H1 (cell line): Measurements from ENCODE around the gene CXXC5.

Source experiments
- BRCA1 ChIP-seq: IDR thresholded peaks from 2 replicates; pipeline ENCODE4 v1.6.1; 2012; ENCODE audit warnings: low read depth, low read length, improper control_type of control experiment
- CHD1 ChIP-seq: IDR thresholded peaks from 2 replicates; pipeline ENCODE4 v1.6.1; 2012; ENCODE audit warnings: low read depth, low read length, improper control_type of control experiment
- EP300 ChIP-seq, 2 experiments: IDR thresholded peaks; 1 replicate in 1 of 2; 2 replicates in 1 of 2; pipeline ENCODE4 v1.6.1; 2011 to 2012; ENCODE audit warnings: low read depth in 2 of 2, low read length in 2 of 2, mild to moderate bottlenecking in 2 of 2, borderline replicate concordance in 1 of 2, inconsistent platforms in 1 of 2, moderate library complexity in 1 of 2
- EZH2 ChIP-seq: fragments of 200-600 bp; sonication (generic); IDR thresholded peaks from 2 replicates; pipeline ENCODE4 v1.7.1; 2012; ENCODE audit warnings: low read depth, mild to moderate bottlenecking, moderate library complexity, low read length, inconsistent platforms; ENCODE audit not compliant: severe bottlenecking
- GABPA ChIP-seq: IDR thresholded peaks from 2 replicates; pipeline ENCODE4 v1.6.1; 2011; ENCODE audit warnings: mild to moderate bottlenecking, low read length, moderate library complexity, borderline replicate concordance; ENCODE audit not compliant: insufficient read depth
- JUND ChIP-seq: IDR thresholded peaks from 2 replicates; pipeline ENCODE4 v1.6.1; 2011; ENCODE audit warnings: mild to moderate bottlenecking, improper control_type of control experiment, low read length
- POLR2A ChIP-seq, 2 experiments: IDR thresholded peaks; 1 replicate in 1 of 2; 2 replicates in 1 of 2; pipeline ENCODE4 v1.6.1; 2011; ENCODE audit warnings: low read depth in 2 of 2, low read length in 2 of 2, mild to moderate bottlenecking in 2 of 2; ENCODE audit errors: control extremely low read depth in 1 of 2
- SIN3A ChIP-seq, 2 experiments: IDR thresholded peaks in 1 of 2; conservative IDR thresholded peaks in 1 of 2; 2 replicates each; pipeline ENCODE4 v1.6.1; 2011 to 2012; ENCODE audit warnings: low read length in 2 of 2, improper control_type of control experiment in 1 of 2, low read depth in 1 of 2, mild to moderate bottlenecking in 1 of 2
- SP1 ChIP-seq: IDR thresholded peaks from 2 replicates; pipeline ENCODE4 v1.6.1; 2011; ENCODE audit warnings: low read depth, low read length
- SRF ChIP-seq: IDR thresholded peaks from 2 replicates; pipeline ENCODE4 v1.6.1; 2011; ENCODE audit warnings: mild to moderate bottlenecking, low read depth, low read length, moderate library complexity
- TEAD4 ChIP-seq: IDR thresholded peaks from 2 replicates; pipeline ENCODE4 v1.6.1; 2012; ENCODE audit warnings: low read depth, low read length, inconsistent platforms, mixed read lengths
- ZNF274 ChIP-seq: IDR thresholded peaks from 2 replicates; pipeline ENCODE4 v1.7.0; 2012; ENCODE audit warnings: low read length, borderline replicate concordance; ENCODE audit errors: extremely low read depth
- TF ChIP-seq, protein P1 (sequence below), 3 experiments: IDR thresholded peaks; 1 replicate in 2 of 3; 2 replicates in 1 of 3; pipeline versions ENCODE4 v1.5.1 to v1.6.1; 2011; ENCODE audit warnings: low read length in 3 of 3, mild to moderate bottlenecking in 3 of 3, inconsistent platforms in 2 of 3, low read depth in 1 of 3, moderate library complexity in 1 of 3; ENCODE audit not compliant: insufficient read depth in 1 of 3; ENCODE audit errors: control extremely low read depth in 1 of 3
- TF ChIP-seq, protein P2 (sequence below): IDR thresholded peaks from 2 replicates; pipeline ENCODE4 v1.6.1; 2011; ENCODE audit warnings: low read length, improper control_type of control experiment

DNA sequence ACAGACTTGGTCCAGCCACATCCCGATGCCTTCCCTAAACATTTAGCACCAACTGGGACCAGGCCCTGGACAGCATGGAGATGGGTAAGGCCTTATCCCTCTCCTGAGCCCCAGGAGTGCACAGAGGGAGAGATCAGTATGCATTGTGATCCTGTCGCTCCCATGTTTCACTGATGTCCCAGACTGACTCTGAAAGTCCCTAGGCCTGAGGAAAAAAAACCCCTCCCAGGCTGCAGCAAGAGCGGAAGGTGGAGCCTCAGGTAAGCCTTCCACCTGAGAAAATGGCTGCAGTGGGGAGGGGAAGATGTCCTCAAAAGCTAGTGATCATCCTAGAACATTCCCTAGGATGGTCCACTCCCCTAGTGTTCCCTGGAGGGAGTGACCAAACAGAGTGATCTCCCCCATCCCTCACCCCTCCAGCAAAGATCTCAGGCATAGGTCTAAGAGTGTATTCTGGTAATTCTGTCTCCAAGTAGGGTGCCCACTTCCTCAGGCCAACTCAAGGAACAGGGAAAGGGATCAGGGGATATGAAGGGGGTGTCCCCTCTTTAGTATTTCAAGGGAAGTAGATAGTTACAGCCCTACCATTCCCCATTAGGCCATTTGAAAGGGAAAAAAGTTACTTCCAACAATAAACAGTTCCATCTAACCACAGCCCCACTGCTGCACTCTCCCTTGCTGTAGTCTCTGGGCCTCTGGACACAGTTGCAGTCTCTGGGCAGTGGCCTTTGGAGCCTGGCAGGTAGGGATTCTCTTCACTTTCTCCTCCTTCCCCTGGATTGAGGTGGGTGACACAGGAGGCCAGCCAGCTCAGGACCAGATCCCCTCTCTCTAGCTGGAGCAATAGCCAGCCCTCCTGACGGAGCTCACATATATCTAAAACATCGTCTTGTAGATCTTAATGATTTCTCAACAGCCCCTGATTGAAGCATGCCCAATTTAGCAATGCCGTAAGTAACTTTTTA is 6.8 kb upstream of the CXXC5 start:
- TF ChIP-seq SP1: no peak
- TF ChIP-seq EP300 (IDR thresholded peaks at IDR 0.05; ENCODE audit: borderline replicate concordance in 1 of 2, low read depth in 2 of 2, low read length in 2 of 2): no peak
- TF ChIP-seq, protein P1, sequence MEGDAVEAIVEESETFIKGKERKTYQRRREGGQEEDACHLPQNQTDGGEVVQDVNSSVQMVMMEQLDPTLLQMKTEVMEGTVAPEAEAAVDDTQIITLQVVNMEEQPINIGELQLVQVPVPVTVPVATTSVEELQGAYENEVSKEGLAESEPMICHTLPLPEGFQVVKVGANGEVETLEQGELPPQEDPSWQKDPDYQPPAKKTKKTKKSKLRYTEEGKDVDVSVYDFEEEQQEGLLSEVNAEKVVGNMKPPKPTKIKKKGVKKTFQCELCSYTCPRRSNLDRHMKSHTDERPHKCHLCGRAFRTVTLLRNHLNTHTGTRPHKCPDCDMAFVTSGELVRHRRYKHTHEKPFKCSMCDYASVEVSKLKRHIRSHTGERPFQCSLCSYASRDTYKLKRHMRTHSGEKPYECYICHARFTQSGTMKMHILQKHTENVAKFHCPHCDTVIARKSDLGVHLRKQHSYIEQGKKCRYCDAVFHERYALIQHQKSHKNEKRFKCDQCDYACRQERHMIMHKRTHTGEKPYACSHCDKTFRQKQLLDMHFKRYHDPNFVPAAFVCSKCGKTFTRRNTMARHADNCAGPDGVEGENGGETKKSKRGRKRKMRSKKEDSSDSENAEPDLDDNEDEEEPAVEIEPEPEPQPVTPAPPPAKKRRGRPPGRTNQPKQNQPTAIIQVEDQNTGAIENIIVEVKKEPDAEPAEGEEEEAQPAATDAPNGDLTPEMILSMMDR (IDR thresholded peaks at IDR 0.05; ENCODE audit: control extremely low read depth in 1 of 3, insufficient read depth in 1 of 3, low read depth in 1 of 3, low read length in 3 of 3): no peak
- TF ChIP-seq TEAD4: no peak
- no peak for TF ChIP-seq EZH2
- TF ChIP-seq, protein P2, sequence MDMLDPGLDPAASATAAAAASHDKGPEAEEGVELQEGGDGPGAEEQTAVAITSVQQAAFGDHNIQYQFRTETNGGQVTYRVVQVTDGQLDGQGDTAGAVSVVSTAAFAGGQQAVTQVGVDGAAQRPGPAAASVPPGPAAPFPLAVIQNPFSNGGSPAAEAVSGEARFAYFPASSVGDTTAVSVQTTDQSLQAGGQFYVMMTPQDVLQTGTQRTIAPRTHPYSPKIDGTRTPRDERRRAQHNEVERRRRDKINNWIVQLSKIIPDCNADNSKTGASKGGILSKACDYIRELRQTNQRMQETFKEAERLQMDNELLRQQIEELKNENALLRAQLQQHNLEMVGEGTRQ: no peak
- TF ChIP-seq SRF: no peak
- TF ChIP-seq GABPA: no peak
- no peak for TF ChIP-seq POLR2A (IDR thresholded peaks at IDR 0.05; ENCODE audit: control extremely low read depth in 1 of 2, low read depth in 2 of 2, low read length in 2 of 2)
- TF ChIP-seq SIN3A (conservative IDR thresholded peaks at IDR 0.05 in 1 of 2, IDR thresholded peaks at IDR 0.05 in 1 of 2; ENCODE audit: low read depth in 1 of 2, low read length in 2 of 2): no peak
- TF ChIP-seq JUND: no peak
- TF ChIP-seq ZNF274: no peak
- no peak for TF ChIP-seq CHD1
- TF ChIP-seq BRCA1: no peak
